Measurements from ENCODE around the gene ARIH2. TPM values are rescaled to one million over a fixed set of nuclear protein-coding genes. Genes with fewer than 3 reads are reported as not detected.
A peak's percentile ranks its signal among the peaks of the same experiment; 100 is the strongest.

The ARIH2 gene
- total and polyA plus RNA-seq, 9 of the 15 experiments (the other 6 are each of a cell fraction or from before 2014, with no cell fraction given), result 27.0 to 120 (median 108) TPM

GRCh38 chr3:49007771-49008528 lies 89.3 kb downstream of the ARIH2 start (continued):
- no peak for TF ChIP-seq RUNX1 (IDR thresholded peaks at IDR 0.05; ENCODE audit: low read depth)
- TF ChIP-seq, protein P1, sequence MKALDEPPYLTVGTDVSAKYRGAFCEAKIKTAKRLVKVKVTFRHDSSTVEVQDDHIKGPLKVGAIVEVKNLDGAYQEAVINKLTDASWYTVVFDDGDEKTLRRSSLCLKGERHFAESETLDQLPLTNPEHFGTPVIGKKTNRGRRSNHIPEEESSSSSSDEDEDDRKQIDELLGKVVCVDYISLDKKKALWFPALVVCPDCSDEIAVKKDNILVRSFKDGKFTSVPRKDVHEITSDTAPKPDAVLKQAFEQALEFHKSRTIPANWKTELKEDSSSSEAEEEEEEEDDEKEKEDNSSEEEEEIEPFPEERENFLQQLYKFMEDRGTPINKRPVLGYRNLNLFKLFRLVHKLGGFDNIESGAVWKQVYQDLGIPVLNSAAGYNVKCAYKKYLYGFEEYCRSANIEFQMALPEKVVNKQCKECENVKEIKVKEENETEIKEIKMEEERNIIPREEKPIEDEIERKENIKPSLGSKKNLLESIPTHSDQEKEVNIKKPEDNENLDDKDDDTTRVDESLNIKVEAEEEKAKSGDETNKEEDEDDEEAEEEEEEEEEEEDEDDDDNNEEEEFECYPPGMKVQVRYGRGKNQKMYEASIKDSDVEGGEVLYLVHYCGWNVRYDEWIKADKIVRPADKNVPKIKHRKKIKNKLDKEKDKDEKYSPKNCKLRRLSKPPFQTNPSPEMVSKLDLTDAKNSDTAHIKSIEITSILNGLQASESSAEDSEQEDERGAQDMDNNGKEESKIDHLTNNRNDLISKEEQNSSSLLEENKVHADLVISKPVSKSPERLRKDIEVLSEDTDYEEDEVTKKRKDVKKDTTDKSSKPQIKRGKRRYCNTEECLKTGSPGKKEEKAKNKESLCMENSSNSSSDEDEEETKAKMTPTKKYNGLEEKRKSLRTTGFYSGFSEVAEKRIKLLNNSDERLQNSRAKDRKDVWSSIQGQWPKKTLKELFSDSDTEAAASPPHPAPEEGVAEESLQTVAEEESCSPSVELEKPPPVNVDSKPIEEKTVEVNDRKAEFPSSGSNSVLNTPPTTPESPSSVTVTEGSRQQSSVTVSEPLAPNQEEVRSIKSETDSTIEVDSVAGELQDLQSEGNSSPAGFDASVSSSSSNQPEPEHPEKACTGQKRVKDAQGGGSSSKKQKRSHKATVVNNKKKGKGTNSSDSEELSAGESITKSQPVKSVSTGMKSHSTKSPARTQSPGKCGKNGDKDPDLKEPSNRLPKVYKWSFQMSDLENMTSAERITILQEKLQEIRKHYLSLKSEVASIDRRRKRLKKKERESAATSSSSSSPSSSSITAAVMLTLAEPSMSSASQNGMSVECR (CRISPR knock-in tag; IDR thresholded peaks at IDR 0.05), result peak; percentile 8; the same call in 1 of the 2 replicates
- no peak for TF ChIP-seq ZNF316 (IDR thresholded peaks at IDR 0.05)
- no peak for TF ChIP-seq PTRF (tag; IDR thresholded peaks at IDR 0.05)
- no peak for TF ChIP-seq BCOR (IDR thresholded peaks at IDR 0.05)
- no peak for TF ChIP-seq LEF1 (IDR thresholded peaks at IDR 0.05)
- TF ChIP-seq, protein P2, sequence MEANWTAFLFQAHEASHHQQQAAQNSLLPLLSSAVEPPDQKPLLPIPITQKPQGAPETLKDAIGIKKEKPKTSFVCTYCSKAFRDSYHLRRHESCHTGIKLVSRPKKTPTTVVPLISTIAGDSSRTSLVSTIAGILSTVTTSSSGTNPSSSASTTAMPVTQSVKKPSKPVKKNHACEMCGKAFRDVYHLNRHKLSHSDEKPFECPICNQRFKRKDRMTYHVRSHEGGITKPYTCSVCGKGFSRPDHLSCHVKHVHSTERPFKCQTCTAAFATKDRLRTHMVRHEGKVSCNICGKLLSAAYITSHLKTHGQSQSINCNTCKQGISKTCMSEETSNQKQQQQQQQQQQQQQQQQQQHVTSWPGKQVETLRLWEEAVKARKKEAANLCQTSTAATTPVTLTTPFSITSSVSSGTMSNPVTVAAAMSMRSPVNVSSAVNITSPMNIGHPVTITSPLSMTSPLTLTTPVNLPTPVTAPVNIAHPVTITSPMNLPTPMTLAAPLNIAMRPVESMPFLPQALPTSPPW (CRISPR knock-in tag; IDR thresholded peaks at IDR 0.05), result peak; percentile 86
- TF ChIP-seq CBX2 (IDR thresholded peaks at IDR 0.05; ENCODE audit: insufficient read depth, low read length, poor library complexity, severe bottlenecking), result no peak
- TF ChIP-seq, protein P3, sequence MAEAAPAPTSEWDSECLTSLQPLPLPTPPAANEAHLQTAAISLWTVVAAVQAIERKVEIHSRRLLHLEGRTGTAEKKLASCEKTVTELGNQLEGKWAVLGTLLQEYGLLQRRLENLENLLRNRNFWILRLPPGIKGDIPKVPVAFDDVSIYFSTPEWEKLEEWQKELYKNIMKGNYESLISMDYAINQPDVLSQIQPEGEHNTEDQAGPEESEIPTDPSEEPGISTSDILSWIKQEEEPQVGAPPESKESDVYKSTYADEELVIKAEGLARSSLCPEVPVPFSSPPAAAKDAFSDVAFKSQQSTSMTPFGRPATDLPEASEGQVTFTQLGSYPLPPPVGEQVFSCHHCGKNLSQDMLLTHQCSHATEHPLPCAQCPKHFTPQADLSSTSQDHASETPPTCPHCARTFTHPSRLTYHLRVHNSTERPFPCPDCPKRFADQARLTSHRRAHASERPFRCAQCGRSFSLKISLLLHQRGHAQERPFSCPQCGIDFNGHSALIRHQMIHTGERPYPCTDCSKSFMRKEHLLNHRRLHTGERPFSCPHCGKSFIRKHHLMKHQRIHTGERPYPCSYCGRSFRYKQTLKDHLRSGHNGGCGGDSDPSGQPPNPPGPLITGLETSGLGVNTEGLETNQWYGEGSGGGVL (CRISPR knock-in tag; IDR thresholded peaks at IDR 0.05), result no peak
- no peak for TF ChIP-seq FUS (optimal IDR thresholded peaks at IDR 0.05; ENCODE audit: low read depth, low read length)
- TF ChIP-seq, protein P4, sequence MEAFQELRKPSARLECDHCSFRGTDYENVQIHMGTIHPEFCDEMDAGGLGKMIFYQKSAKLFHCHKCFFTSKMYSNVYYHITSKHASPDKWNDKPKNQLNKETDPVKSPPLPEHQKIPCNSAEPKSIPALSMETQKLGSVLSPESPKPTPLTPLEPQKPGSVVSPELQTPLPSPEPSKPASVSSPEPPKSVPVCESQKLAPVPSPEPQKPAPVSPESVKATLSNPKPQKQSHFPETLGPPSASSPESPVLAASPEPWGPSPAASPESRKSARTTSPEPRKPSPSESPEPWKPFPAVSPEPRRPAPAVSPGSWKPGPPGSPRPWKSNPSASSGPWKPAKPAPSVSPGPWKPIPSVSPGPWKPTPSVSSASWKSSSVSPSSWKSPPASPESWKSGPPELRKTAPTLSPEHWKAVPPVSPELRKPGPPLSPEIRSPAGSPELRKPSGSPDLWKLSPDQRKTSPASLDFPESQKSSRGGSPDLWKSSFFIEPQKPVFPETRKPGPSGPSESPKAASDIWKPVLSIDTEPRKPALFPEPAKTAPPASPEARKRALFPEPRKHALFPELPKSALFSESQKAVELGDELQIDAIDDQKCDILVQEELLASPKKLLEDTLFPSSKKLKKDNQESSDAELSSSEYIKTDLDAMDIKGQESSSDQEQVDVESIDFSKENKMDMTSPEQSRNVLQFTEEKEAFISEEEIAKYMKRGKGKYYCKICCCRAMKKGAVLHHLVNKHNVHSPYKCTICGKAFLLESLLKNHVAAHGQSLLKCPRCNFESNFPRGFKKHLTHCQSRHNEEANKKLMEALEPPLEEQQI (IDR thresholded peaks at IDR 0.05), result no peak
- 0 out of 4 replicates have a peak, but pooled peaks of 1 of the 2 experiments have one; percentile 29 for TF ChIP-seq HDAC1 (IDR thresholded peaks at IDR 0.05)
- TF ChIP-seq EGR1 (conservative IDR thresholded peaks at IDR 0.05), result peak; percentile 93
